Esophagus squamous epithelium (tissue), 4 donors: ENCODE measurements around the gene IFI6.

ENCODE experiments used
- CTCF ChIP-seq, 6 experiments: fragments of 450-650 bp in 4 of 6; fragments of 200-600 bp in 2 of 6; sonication (generic) in 2 of 6; IDR thresholded peaks; one replicate each; pipeline ENCODE4 v1.5.1; 2016 to 2019; ENCODE audit warnings: antibody characterized with exemption in 6 of 6, mild to moderate bottlenecking in 4 of 6, moderate library complexity in 4 of 6
- POLR2A ChIP-seq, 4 donors: fragments of 450-650 bp; IDR thresholded peaks; one replicate each; pipeline ENCODE4 v1.6.1; 2017; ENCODE audit warnings: antibody characterized with exemption in 4 of 4, mild to moderate bottlenecking in 4 of 4, moderate library complexity in 3 of 4

GRCh38 chr1:27633298-27633610 lies 38.7 kb downstream of the IFI6 start:
- TF ChIP-seq CTCF (IDR thresholded peaks at IDR 0.05) = no peak
- no peak for TF ChIP-seq POLR2A (IDR thresholded peaks at IDR 0.05)
